Measurements from ENCODE around the gene NUDT17.

GRCh38 chr1:145886390-145886789, 41.0 kb downstream of the NUDT17 start:
- TF ChIP-seq CTCF (IDR thresholded peaks at IDR 0.05), result no peak
- TF ChIP-seq POLR2A (IDR thresholded peaks at IDR 0.05), result no peak

All from heart left ventricle (tissue), 13 donors.